Measurements from ENCODE around the gene C6orf89. TPM values are rescaled to one million over a fixed set of nuclear protein-coding genes. Genes with fewer than 3 reads are reported as not detected.

The C6orf89 gene
- total RNA-seq, 1 experiment from 2014 or later: 13.2 TPM

- TF ChIP-seq SMAD4 (CRISPR knock-in tag; IDR thresholded peaks at IDR 0.05) (no peak), TEAD1 (CRISPR knock-in tag; IDR thresholded peaks at IDR 0.05) (no peak)
- TF ChIP-seq, protein P1, sequence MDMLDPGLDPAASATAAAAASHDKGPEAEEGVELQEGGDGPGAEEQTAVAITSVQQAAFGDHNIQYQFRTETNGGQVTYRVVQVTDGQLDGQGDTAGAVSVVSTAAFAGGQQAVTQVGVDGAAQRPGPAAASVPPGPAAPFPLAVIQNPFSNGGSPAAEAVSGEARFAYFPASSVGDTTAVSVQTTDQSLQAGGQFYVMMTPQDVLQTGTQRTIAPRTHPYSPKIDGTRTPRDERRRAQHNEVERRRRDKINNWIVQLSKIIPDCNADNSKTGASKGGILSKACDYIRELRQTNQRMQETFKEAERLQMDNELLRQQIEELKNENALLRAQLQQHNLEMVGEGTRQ (CRISPR knock-in tag; IDR thresholded peaks at IDR 0.05): no peak
Observed at GRCh38 chr6:36917541-36918193, 31.9 kb downstream of the C6orf89 start (continued).

DNA sequence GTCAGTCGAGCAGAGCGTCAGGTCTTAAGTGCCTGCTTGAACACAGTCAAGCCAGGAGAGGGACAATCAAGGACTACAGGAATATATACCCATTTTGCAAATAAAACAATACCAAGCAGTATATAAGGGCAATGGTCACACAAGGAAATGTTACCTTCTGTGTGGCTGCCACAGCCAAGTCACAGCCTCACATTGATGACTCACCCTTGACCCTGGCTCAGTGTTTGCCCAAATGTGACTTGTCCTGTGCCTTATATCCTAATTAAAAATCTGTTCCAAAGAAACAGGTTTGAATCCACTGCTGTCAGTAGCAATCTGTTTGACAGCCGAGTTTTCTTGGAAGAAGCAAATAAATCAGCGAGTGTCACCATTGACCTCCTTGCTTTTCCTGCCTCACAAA lies 34.3 kb downstream of the C6orf89 start:
- no peak for DNase-seq (ENCODE audit: low spot score)
- H3K4me3 Mint-ChIP-seq: no peak overlapping the region
- ChIA-PET CTCF (no interaction called here), POLR2A (no interaction called here)
- no peaks in the 10 kb centered on the region for H3K36me3 Mint-ChIP-seq
- no peak overlapping the region for H3K27ac Mint-ChIP-seq
- no peaks in the 10 kb centered on the region for H3K4me1 Mint-ChIP-seq
- ATAC-seq: no peak
- no peaks in the 10 kb centered on the region for H3K27me3 Mint-ChIP-seq (ENCODE audit: low read depth)
- no peaks in the 10 kb centered on the region for H3K9me3 Mint-ChIP-seq
- TF ChIP-seq CREB1 (CRISPR knock-in tag; IDR thresholded peaks at IDR 0.05) (no peak), OVOL2 (CRISPR knock-in tag; IDR thresholded peaks at IDR 0.05; ENCODE audit: borderline replicate concordance) (no peak), RORB (CRISPR knock-in tag; IDR thresholded peaks at IDR 0.05) (no peak), FOXJ3 (CRISPR knock-in tag; IDR thresholded peaks at IDR 0.05; ENCODE audit: borderline replicate concordance) (no peak), IRF2 (CRISPR knock-in tag; IDR thresholded peaks at IDR 0.05; ENCODE audit: borderline replicate concordance, low read depth) (no peak)
- TF ChIP-seq, protein P1 (CRISPR knock-in tag; IDR thresholded peaks at IDR 0.05): no peak
- TF ChIP-seq, protein P2, sequence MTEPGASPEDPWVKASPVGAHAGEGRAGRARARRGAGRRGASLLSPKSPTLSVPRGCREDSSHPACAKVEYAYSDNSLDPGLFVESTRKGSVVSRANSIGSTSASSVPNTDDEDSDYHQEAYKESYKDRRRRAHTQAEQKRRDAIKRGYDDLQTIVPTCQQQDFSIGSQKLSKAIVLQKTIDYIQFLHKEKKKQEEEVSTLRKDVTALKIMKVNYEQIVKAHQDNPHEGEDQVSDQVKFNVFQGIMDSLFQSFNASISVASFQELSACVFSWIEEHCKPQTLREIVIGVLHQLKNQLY (CRISPR knock-in tag; IDR thresholded peaks at IDR 0.05): no peak
- TF ChIP-seq, protein P3, sequence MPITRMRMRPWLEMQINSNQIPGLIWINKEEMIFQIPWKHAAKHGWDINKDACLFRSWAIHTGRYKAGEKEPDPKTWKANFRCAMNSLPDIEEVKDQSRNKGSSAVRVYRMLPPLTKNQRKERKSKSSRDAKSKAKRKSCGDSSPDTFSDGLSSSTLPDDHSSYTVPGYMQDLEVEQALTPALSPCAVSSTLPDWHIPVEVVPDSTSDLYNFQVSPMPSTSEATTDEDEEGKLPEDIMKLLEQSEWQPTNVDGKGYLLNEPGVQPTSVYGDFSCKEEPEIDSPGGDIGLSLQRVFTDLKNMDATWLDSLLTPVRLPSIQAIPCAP (CRISPR knock-in tag; IDR thresholded peaks at IDR 0.05): no peak

- CTCF ChIA-PET: interaction anchor here (1.5 kb wide), 1 partner anchor 36 kb away, joined by 3 read pairs; no protein-coding TSS in a partner anchor
- TF ChIP-seq ZBTB43 (CRISPR knock-in tag; IDR thresholded peaks at IDR 0.05): no peak
- TF ChIP-seq GABPB1 (CRISPR knock-in tag; IDR thresholded peaks at IDR 0.05): no peak
- TF ChIP-seq, protein P4, sequence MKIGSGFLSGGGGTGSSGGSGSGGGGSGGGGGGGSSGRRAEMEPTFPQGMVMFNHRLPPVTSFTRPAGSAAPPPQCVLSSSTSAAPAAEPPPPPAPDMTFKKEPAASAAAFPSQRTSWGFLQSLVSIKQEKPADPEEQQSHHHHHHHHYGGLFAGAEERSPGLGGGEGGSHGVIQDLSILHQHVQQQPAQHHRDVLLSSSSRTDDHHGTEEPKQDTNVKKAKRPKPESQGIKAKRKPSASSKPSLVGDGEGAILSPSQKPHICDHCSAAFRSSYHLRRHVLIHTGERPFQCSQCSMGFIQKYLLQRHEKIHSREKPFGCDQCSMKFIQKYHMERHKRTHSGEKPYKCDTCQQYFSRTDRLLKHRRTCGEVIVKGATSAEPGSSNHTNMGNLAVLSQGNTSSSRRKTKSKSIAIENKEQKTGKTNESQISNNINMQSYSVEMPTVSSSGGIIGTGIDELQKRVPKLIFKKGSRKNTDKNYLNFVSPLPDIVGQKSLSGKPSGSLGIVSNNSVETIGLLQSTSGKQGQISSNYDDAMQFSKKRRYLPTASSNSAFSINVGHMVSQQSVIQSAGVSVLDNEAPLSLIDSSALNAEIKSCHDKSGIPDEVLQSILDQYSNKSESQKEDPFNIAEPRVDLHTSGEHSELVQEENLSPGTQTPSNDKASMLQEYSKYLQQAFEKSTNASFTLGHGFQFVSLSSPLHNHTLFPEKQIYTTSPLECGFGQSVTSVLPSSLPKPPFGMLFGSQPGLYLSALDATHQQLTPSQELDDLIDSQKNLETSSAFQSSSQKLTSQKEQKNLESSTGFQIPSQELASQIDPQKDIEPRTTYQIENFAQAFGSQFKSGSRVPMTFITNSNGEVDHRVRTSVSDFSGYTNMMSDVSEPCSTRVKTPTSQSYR (CRISPR knock-in tag; IDR thresholded peaks at IDR 0.05): no peak
- no peak for TF ChIP-seq ATF2 (CRISPR knock-in tag; IDR thresholded peaks at IDR 0.05; ENCODE audit: borderline replicate concordance, low read depth)
- TF ChIP-seq ATF3 (CRISPR knock-in tag; conservative IDR thresholded peaks at IDR 0.05): no peak
- TF ChIP-seq JAZF1 (CRISPR knock-in tag; IDR thresholded peaks at IDR 0.05): no peak
- no peak for TF ChIP-seq ZNF532 (CRISPR knock-in tag; IDR thresholded peaks at IDR 0.05; ENCODE audit: borderline replicate concordance)
- TF ChIP-seq OVOL2 (CRISPR knock-in tag; IDR thresholded peaks at IDR 0.05; ENCODE audit: borderline replicate concordance): no peak
Observed at GRCh38 chr6:36920546-36920945, 34.8 kb downstream of the C6orf89 start.

More at GRCh38 chr6:36920546-36920945, 34.8 kb downstream of the C6orf89 start:
- no peak for ATAC-seq
- Mint-ChIP-seq H3K27me3 (ENCODE audit: low read depth) (no peaks in the 10 kb centered on the region), H3K36me3 (no peaks in the 10 kb centered on the region), H3K9me3 (no peaks in the 10 kb centered on the region), H3K4me1 (no peaks in the 10 kb centered on the region), H3K27ac (no peak overlapping the region), H3K4me3 (no peak overlapping the region)
- DNase-seq (ENCODE audit: low spot score): no peak
- POLR2A ChIA-PET: no interaction called here

Data from WTC11 (cell line).